Activated naive CD4-positive, alpha-beta T cell treated with anti-CD3 and anti-CD28 coated beads, Interleukin-2, amount 10 ng/mL, durations not matched to agents 7 days and 5 days (primary cell): ENCODE results near the gene AK4.

Experiments used
- CTCF ChIA-PET: fragments of 350-600 bp; sonication (Branson Sonifier 250); formaldehyde crosslinking; loops from one replicate; lab custom pipeline; 2021; ENCODE audit warnings: antibody characterized with exemption; lab: Charles Lee
- DNase-seq: peaks from one replicate; pipeline ENCODE4 v3.0.0-alpha.2; 2020
- H3K27ac Mint-ChIP-seq: one replicate; pipeline ENCODE4 v1.8.0; 2021; ENCODE audit warnings: mild to moderate bottlenecking, moderate library complexity, mixed read lengths
- H3K27me3 Mint-ChIP-seq: one replicate; pipeline ENCODE4 v1.8.0; 2021; ENCODE audit warnings: mild to moderate bottlenecking, mixed read lengths
- H3K36me3 Mint-ChIP-seq: one replicate; pipeline ENCODE4 v1.8.0; 2021; ENCODE audit warnings: mixed read lengths
- H3K4me1 Mint-ChIP-seq: one replicate; pipeline ENCODE4 v1.8.0; 2021; ENCODE audit warnings: mixed read lengths
- H3K4me3 Mint-ChIP-seq: one replicate; pipeline ENCODE4 v1.8.0; 2021; ENCODE audit warnings: mild to moderate bottlenecking, moderate library complexity, mixed read lengths
- H3K9me3 Mint-ChIP-seq: one replicate; pipeline ENCODE4 v1.8.0; 2021; ENCODE audit warnings: mixed read lengths

The AK4 gene

GRCh38 chr1:65200411-65200810 lies 52.4 kb downstream of the AK4 start:
- CTCF ChIA-PET: no interaction called here
- Mint-ChIP-seq H3K36me3 (peaks cover 16% of the 10 kb centered on the region), H3K4me1 (peaks cover 4% of the 10 kb centered on the region), H3K27me3 (no peaks in the 10 kb centered on the region), H3K4me3 (no peak overlapping the region), H3K27ac (no peak overlapping the region), H3K9me3 (no peaks in the 10 kb centered on the region)
- DNase-seq: no peak

- no peak overlapping the region for H3K4me3 Mint-ChIP-seq
- no peak overlapping the region for H3K27ac Mint-ChIP-seq
- H3K4me1 Mint-ChIP-seq: peaks cover 12% of the 10 kb centered on the region
- DNase-seq: no peak
- H3K9me3 Mint-ChIP-seq: no peaks in the 10 kb centered on the region
- H3K36me3 Mint-ChIP-seq: peaks cover 4% of the 10 kb centered on the region
- H3K27me3 Mint-ChIP-seq: no peaks in the 10 kb centered on the region
- CTCF ChIA-PET: interaction anchor here (0.9 to 1.3 kb wide), 3 partner anchors 29 to 153 kb away, joined by 3 to 7 read pairs (median 3); no protein-coding TSS in a partner anchor
Measured at GRCh38 chr1:65206836-65207235, 58.8 kb downstream of the AK4 start.

- Mint-ChIP-seq H3K27me3 (no peaks in the 10 kb centered on the region), H3K9me3 (no peaks in the 10 kb centered on the region), H3K4me1 (peaks cover 12% of the 10 kb centered on the region), H3K4me3 (no peak overlapping the region), H3K36me3 (peaks cover 4% of the 10 kb centered on the region), H3K27ac (no peak overlapping the region)
- CTCF ChIA-PET: interaction anchor here (0.9 to 1.3 kb wide), 5 partner anchors 8 to 153 kb away, joined by 3 to 7 read pairs (median 3); no protein-coding TSS in a partner anchor
- DNase-seq: no peak
Measured at GRCh38 chr1:65207317-65207716, 59.3 kb downstream of the AK4 start.

GRCh38 chr1:65208563-65208973 lies 60.6 kb downstream of the AK4 start:
- H3K36me3 Mint-ChIP-seq: peaks cover 4% of the 10 kb centered on the region
- H3K4me1 Mint-ChIP-seq: peaks cover 15% of the 10 kb centered on the region
- H3K9me3 Mint-ChIP-seq: no peaks in the 10 kb centered on the region
- H3K4me3 Mint-ChIP-seq: no peak overlapping the region
- no peak for DNase-seq
- CTCF ChIA-PET: interaction anchor here (0.7 to 1.7 kb wide), 19 partner anchors 9 to 149 kb away, joined by 3 to 16 read pairs (median 3); no protein-coding TSS in a partner anchor
- H3K27ac Mint-ChIP-seq: no peak overlapping the region
- H3K27me3 Mint-ChIP-seq: no peaks in the 10 kb centered on the region

GRCh38 chr1:65209005-65209885 lies 61.2 kb downstream of the AK4 start:
- peak; percentile 23 for DNase-seq
- H3K27me3 Mint-ChIP-seq: no peaks in the 10 kb centered on the region
- H3K9me3 Mint-ChIP-seq: no peaks in the 10 kb centered on the region

GRCh38 chr1:65210325-65210724 lies 62.3 kb downstream of the AK4 start:
- no peak overlapping the region for H3K27ac Mint-ChIP-seq
- no peaks in the 10 kb centered on the region for H3K27me3 Mint-ChIP-seq
- H3K4me1 Mint-ChIP-seq: peaks cover 19% of the 10 kb centered on the region
- H3K4me3 Mint-ChIP-seq: no peak overlapping the region
- no peaks in the 10 kb centered on the region for H3K9me3 Mint-ChIP-seq
- DNase-seq: no peak
- CTCF ChIA-PET: interaction anchor here (1.2 to 1.7 kb wide), 4 partner anchors 8 to 146 kb away, joined by 3 to 7 read pairs (median 6); no protein-coding TSS in a partner anchor
- peaks cover 2% of the 10 kb centered on the region for H3K36me3 Mint-ChIP-seq

More at GRCh38 chr1:65209005-65209885, 61.2 kb downstream of the AK4 start:
- Mint-ChIP-seq H3K36me3 (peaks cover 2% of the 10 kb centered on the region), H3K4me3 (no peak overlapping the region), H3K27ac (no peak overlapping the region), H3K4me1 (peaks cover 15% of the 10 kb centered on the region)
- CTCF ChIA-PET: interaction anchor here (0.7 to 1.7 kb wide), 22 partner anchors 9 to 150 kb away, joined by 3 to 16 read pairs (median 4); no protein-coding TSS in a partner anchor

GRCh38 chr1:65211331-65211730 lies 63.3 kb downstream of the AK4 start:
- Mint-ChIP-seq H3K4me3 (no peak overlapping the region), H3K4me1 (peaks cover 26% of the 10 kb centered on the region), H3K9me3 (peaks cover 4% of the 10 kb centered on the region), H3K27me3 (no peaks in the 10 kb centered on the region), H3K27ac (no peak overlapping the region), H3K36me3 (peaks cover 2% of the 10 kb centered on the region)
- CTCF ChIA-PET: no interaction called here
- no peak for DNase-seq

- no peak for DNase-seq
- Mint-ChIP-seq H3K36me3 (peaks cover 2% of the 10 kb centered on the region), H3K4me1 (peaks cover 17% of the 10 kb centered on the region), H3K9me3 (peaks cover 4% of the 10 kb centered on the region), H3K4me3 (no peak overlapping the region), H3K27me3 (no peaks in the 10 kb centered on the region), H3K27ac (no peak overlapping the region)
- CTCF ChIA-PET: interaction anchor here (0.6 to 1.6 kb wide), 4 partner anchors 17 to 474 kb away, joined by 3 to 8 read pairs (median 4); no protein-coding TSS in a partner anchor
Measured at GRCh38 chr1:65213271-65214023, 65.4 kb downstream of the AK4 start.

GRCh38 chr1:65214340-65215027 lies 66.5 kb downstream of the AK4 start:
- no peaks in the 10 kb centered on the region for H3K27me3 Mint-ChIP-seq
- peaks cover 4% of the 10 kb centered on the region for H3K36me3 Mint-ChIP-seq
- H3K9me3 Mint-ChIP-seq: peaks cover 4% of the 10 kb centered on the region
- no peak overlapping the region for H3K4me3 Mint-ChIP-seq
- CTCF ChIA-PET: interaction anchor here (1.6 to 2.0 kb wide), 2 partner anchors 17 to 245 kb away, joined by 5 to 7 read pairs; no protein-coding TSS in a partner anchor
- H3K4me1 Mint-ChIP-seq: peaks cover 17% of the 10 kb centered on the region
- H3K27ac Mint-ChIP-seq: no peak overlapping the region
- DNase-seq: no peak

- H3K27ac Mint-ChIP-seq: no peak overlapping the region
- H3K9me3 Mint-ChIP-seq: peaks cover 4% of the 10 kb centered on the region
- DNase-seq: no peak
- CTCF ChIA-PET: interaction anchor here (0.8 to 1.0 kb wide), 2 partner anchors 9 to 19 kb away, joined by 3 read pairs; no protein-coding TSS in a partner anchor
- no peaks in the 10 kb centered on the region for H3K27me3 Mint-ChIP-seq
- peaks cover 17% of the 10 kb centered on the region for H3K4me1 Mint-ChIP-seq
- no peak overlapping the region for H3K4me3 Mint-ChIP-seq
- peaks cover 12% of the 10 kb centered on the region for H3K36me3 Mint-ChIP-seq
Measured at GRCh38 chr1:65216989-65217388, 69.0 kb downstream of the AK4 start.

GRCh38 chr1:65221638-65222339 lies 73.8 kb downstream of the AK4 start:
- Mint-ChIP-seq H3K9me3 (no peaks in the 10 kb centered on the region), H3K27ac (no peak overlapping the region), H3K4me3 (no peak overlapping the region), H3K4me1 (no peaks in the 10 kb centered on the region), H3K27me3 (no peaks in the 10 kb centered on the region), H3K36me3 (peaks cover 27% of the 10 kb centered on the region)
- CTCF ChIA-PET: no interaction called here
- DNase-seq: no peak

- CTCF ChIA-PET: no interaction called here
- H3K4me3 Mint-ChIP-seq: no peak overlapping the region
- DNase-seq: no peak
- no peak overlapping the region for H3K27ac Mint-ChIP-seq
- H3K36me3 Mint-ChIP-seq: peaks cover 27% of the 10 kb centered on the region
- H3K27me3 Mint-ChIP-seq: no peaks in the 10 kb centered on the region
- no peaks in the 10 kb centered on the region for H3K4me1 Mint-ChIP-seq
- no peaks in the 10 kb centered on the region for H3K9me3 Mint-ChIP-seq
Measured at GRCh38 chr1:65222340-65222940, 74.4 kb downstream of the AK4 start.

- Mint-ChIP-seq H3K4me1 (no peaks in the 10 kb centered on the region), H3K36me3 (peaks cover 23% of the 10 kb centered on the region), H3K4me3 (no peak overlapping the region), H3K9me3 (no peaks in the 10 kb centered on the region), H3K27ac (no peak overlapping the region), H3K27me3 (no peaks in the 10 kb centered on the region)
- CTCF ChIA-PET: no interaction called here
- no peak for DNase-seq
Measured at GRCh38 chr1:65224681-65225091, 76.7 kb downstream of the AK4 start.
